Mononuclear cell (primary cell): ENCODE data around the gene CCDC196. TPM values are rescaled to one million over a fixed set of nuclear protein-coding genes. Genes with fewer than 3 reads are reported as not detected.
"Not testable (repeated sequence)": the region's sequence is repeated elsewhere in the genome, so short reads cannot be mapped to it uniquely, and the experiment has no call there.

ENCODE experiments used
- H3K27me3 ChIP-seq: 2 replicates; pipeline ENCODE4 v1.6.0; 2011; ENCODE audit warnings: low read length, control low read depth; ENCODE audit not compliant: insufficient read depth
- H3K4me1 ChIP-seq: 2 replicates; pipeline ENCODE4 v1.5.1; 2011; ENCODE audit warnings: mild to moderate bottlenecking, low read length, control low read depth; ENCODE audit not compliant: insufficient read depth
- H3K4me3 ChIP-seq: 2 replicates; pipeline ENCODE4 v1.5.1; 2011; ENCODE audit warnings: mild to moderate bottlenecking, low read length, moderate library complexity
- H3K9me3 ChIP-seq: 2 replicates; pipeline ENCODE4 v1.5.1; 2011; ENCODE audit warnings: low read depth, mild to moderate bottlenecking, control low read depth, low read length
- total RNA-seq: library from RNA; depleted of rRNA; stranded (reverse); fragments of >200 nt; gene quantifications from one replicate; pipeline ENCODE4 v1.2.3, GENCODE V29; 2012

CCDC196 gene
- total RNA-seq, 1 donor: not detected

DNA sequence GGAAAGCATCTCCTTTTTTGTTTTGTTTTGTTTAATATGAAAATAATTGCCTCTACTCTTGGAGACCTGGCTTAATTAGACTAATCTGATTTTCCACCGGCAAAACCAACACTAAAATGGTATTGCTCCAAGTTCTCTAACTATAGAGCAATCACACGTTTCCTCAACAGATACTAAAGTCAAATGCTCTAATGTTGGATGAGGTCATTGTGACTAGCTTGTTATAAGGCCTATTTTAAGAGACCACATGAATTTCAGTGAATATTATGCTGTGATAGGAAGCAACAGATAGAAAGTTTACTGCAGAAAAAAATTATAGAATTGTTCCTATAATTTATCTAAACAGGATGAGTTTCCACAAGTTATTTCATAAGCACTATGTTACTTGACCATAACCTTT lies 3.3 kb upstream of the CCDC196 start:
- Histone ChIP-seq H3K4me1 (no peaks in the 10 kb centered on the region), H3K9me3 (no peaks in the 10 kb centered on the region), H3K27me3 (no peaks in the 10 kb centered on the region), H3K4me3 (no peak overlapping the region)

DNA sequence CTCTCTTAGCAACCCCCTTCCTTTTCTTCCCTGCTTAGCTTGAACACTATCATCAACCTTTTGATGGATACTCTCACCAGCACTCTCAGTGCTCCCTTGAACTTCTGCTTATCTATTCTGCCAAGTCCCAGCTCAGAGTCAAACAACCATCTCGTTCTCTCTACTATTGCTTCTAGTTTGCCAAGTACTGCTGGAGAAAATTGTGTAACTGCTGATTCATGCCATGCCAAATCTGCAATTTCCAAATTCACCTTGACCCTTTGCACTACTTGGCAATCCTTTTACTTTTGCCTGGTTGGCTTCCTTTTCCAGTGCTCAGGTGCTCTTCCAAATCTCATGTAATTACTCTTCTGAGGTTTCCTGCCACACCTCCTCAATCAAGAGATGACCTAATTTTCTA lies 2.8 kb upstream of the CCDC196 start:
- H3K4me3 ChIP-seq: no peak overlapping the region
- H3K9me3 ChIP-seq: no peaks in the 10 kb centered on the region
- no peaks in the 10 kb centered on the region for H3K27me3 ChIP-seq
- H3K4me1 ChIP-seq: no peaks in the 10 kb centered on the region

DNA sequence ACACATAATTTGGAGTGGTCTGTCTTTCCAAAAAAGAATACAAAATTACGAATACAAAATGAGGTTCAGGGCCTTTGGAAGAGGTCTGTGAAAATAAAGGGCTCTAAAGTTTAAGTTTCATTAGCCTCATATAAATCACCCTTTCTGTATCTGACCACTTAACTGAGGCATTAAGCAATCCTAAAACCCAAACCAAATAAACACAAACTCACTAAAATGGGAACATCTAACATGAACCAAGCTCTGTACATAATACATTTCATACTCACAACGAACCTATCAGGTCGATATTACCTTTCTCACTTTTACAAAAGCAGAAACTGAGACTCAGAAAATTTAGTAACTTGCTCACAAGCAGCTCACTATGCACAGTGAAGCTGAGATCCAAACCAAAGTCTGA lies 1.1 kb upstream of the CCDC196 start:
- Histone ChIP-seq H3K9me3 (no peaks in the 10 kb centered on the region), H3K4me3 (no peak overlapping the region), H3K27me3 (no peaks in the 10 kb centered on the region), H3K4me1 (no peaks in the 10 kb centered on the region)

DNA sequence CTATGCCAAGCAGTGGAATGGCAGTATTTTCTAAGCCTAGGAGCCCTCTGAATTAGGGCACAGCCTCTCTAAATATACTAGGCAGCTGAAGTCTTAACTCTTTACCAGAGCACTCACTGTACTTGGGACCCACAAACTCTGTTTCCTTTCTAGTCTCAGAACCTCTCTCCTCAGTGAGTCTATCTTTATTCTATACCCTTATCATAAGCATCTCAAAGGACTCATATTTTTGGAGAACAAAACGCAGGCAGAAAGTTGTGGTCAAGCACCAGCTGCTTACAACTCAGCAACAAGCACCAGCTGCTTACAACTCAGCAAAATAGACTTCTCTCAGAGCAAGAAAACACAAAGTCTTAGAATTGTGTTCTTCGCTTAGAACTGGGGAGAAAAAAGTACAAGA lies 993 bp downstream of the CCDC196 start:
- Histone ChIP-seq H3K4me3 (no peak overlapping the region), H3K27me3 (no peaks in the 10 kb centered on the region), H3K4me1 (no peaks in the 10 kb centered on the region), H3K9me3 (no peaks in the 10 kb centered on the region)

DNA sequence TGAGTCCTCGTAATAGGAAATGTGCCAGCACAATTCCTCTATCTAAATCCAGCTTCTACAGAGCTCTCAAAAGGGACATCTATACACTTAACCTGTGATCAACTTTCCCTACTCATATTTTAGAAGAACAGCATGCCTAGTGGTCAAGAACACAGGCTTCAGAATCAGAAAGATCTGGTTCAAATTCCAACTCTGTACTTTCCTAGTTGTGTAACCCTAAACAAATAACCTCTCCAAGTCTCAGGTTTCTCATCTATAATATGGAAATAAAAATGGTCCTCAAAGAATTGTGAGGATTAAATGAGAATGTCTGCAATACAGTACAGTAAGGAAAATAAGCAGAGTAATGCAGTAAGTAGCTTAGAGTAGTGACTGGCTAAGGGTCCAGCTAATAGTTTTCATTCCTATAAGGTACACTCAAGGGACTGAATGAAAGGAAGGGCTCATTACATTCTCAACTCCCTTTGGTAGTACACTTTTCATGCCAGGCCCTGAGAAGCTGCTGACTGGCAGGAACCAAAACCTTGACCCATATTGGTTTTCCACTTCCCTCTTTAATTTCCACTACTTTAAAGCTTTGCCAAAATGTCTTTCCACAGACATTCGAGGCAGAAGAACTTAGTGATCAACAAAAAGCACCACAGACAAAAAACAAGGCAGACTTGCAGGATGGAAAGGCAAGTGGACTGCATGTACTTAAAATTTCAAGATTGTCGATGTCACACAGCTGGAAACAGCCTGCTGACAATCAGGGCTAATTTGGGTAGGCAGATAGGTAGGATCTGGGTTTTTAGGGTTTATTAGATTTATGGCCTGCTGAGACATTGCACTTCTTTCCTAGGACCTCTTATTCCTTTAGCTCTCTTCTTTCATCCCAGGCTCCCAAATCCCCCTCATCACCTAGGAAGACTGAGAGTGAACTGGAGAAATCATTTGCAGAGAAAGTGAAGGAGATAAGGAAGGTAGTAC lies 4.3 kb downstream of the CCDC196 start:
- no peaks in the 10 kb centered on the region for H3K4me1 ChIP-seq
- H3K9me3 ChIP-seq: no peaks in the 10 kb centered on the region
- no peaks in the 10 kb centered on the region for H3K27me3 ChIP-seq
- no peak overlapping the region for H3K4me3 ChIP-seq

DNA sequence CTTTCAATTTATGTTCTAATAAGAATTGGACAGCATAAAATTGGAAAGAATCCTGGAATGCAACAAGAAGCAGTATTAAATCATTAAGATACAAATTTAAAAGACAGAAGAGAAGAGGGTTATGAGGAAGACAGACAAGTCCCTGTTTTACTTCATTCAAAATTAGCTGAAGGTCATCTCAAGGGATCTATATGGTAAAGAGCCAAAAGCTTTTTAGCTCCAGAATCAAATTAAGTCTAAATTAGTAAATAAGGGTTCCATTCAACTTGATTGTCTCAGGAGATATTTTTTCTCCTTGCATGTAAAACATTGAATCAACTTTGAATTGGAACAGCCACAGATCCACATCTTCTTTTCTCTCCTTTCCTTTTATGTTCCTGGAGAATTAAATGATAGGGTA lies 7.6 kb downstream of the CCDC196 start:
- Histone ChIP-seq H3K4me1 (no peaks in the 10 kb centered on the region), H3K9me3 (no peaks in the 10 kb centered on the region), H3K27me3 (no peaks in the 10 kb centered on the region), H3K4me3 (no peak overlapping the region)

DNA sequence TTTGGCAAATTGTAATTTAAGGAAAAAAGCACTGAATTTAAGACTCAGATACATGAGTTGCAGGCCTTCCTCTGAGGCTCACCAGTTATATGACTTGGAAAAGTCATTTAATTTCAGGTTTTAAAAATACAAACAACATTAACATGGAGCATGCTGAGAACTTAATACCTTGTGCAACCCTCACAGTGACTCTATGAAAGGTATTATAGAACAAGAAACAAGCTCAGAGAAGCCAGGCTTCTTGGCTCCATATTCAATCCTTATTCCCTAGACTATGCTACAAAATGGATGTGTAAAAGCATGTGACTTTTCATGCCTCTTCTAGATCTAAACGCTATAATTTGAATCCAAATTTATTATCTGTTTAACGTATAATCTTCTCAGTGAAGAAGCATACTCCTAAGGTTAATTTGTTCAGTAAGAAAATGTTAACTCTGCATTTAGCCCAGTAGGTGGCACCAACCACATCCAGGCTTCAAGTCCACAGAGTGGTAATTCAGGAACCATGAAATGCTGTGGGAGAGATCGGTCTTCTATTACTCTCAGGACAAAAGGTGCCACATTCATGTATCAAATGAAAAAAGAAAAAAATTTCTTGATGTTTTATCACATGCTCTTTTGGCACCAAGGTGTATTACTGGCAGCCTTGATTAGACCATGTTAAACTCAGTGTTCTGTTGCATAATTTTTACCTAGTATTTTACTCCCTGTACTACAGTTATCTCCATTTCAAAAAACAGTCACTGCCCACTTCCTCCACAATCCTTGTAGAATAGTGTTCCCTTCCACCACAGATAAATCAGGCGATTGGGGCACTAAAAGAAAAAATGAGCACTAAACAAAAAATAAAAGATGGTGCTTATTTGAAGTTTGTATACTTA lies 9.3 kb downstream of the CCDC196 start:
- Histone ChIP-seq H3K4me3 (no peak overlapping the region), H3K27me3 (no peaks in the 10 kb centered on the region), H3K9me3 (no peaks in the 10 kb centered on the region), H3K4me1 (no peaks in the 10 kb centered on the region)

DNA sequence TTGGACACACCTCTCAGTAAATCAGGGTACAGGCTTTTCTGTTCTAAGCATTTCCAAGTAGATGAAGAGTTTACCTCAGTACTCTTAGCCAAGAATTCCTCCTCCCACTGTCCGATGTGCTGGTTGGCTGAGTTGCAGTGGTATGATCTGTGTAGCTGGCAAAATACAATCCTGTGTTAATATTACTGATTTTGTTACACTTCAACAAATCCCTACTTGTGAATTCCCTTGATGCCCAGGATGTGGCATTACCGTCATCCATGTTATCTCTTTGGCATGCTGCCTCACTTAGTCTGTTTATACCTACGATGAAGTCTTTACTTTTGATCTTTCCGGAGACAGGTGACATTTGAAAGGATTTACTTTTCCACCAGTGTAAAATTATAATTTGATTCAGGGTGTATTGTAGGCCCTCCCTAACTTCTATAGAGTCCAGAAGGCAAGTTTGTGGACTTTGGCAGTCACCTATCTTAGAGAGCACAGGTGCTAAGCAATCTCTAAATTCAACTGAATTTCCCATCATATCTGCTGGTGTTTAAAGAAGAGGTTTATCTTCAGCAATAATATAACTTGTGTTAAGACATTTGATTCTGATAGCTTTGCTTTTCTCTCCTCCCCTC lies 10.1 kb downstream of the CCDC196 start:
- H3K4me1 ChIP-seq: no peaks in the 10 kb centered on the region
- H3K9me3 ChIP-seq: no peaks in the 10 kb centered on the region
- no peaks in the 10 kb centered on the region for H3K27me3 ChIP-seq
- no peak overlapping the region for H3K4me3 ChIP-seq

DNA sequence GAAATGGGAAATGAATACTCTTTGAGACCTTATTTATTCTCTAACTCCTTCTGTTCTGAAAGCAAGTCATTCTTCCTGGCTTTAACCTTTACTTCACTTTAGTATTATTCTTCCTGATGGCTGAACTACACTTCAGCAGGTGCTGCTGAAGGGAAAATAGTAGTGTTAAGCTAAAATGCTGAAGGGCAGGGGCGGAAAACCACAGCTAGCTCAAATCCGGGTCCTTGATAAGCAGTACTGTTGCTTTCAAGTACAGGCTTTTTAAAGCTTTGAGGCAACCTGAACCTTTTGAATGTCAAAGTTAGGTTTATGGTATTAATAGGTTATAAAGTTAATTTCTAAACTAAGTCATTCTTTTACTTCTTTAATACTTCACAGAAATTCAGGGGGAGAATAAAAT lies 10.7 kb downstream of the CCDC196 start:
- no peaks in the 10 kb centered on the region for H3K27me3 ChIP-seq
- H3K9me3 ChIP-seq: no peaks in the 10 kb centered on the region
- H3K4me3 ChIP-seq: no peak overlapping the region

DNA sequence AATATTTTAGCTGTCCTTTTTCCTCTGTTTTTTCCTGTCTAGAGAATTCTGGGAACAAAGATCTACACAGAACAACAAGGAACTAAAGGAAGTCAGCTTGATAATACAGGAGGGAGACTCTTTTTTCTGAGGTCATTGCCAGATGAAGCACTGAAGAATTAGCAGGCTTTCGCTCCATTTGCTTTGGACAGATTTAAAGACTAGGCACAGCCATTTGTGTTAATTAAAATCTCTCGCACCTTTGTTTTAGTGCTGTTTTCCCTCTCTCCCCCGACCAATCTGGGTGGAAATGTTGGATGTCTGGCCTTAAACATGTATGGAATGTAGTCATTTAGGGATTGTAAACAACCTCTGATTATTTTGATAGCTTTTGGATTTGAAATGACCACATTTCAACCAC lies 12.1 kb downstream of the CCDC196 start:
- Histone ChIP-seq H3K9me3 (no peaks in the 10 kb centered on the region), H3K4me3 (no peak overlapping the region), H3K4me1 (no peaks in the 10 kb centered on the region), H3K27me3 (no peaks in the 10 kb centered on the region)

More for the DNA sequence above, 10.7 kb downstream of the CCDC196 start:
- H3K4me1 ChIP-seq: no peaks in the 10 kb centered on the region

DNA sequence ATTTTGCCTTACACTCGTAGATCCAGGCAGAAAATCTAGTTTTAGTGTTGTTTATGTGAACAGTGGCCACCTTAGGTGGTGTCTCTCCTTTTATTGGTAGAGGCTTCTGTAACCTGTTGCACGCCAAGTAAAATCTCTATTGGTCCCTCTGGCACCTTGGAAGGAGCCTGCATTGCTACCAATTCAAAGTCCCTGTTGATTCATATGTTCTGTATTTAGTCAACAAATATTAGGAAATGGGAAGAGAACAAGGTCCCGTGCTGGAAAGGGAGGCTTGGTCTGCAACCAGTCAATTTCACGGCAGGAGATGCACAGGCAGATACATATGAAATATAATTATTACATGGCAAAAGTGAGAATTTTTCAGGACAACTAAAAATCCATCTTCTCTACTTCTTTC lies 15.4 kb downstream of the CCDC196 start:
- Histone ChIP-seq H3K4me1 (peaks cover under 1% of the 10 kb centered on the region), H3K27me3 (no peaks in the 10 kb centered on the region), H3K9me3 (no peaks in the 10 kb centered on the region), H3K4me3 (no peak overlapping the region)

DNA sequence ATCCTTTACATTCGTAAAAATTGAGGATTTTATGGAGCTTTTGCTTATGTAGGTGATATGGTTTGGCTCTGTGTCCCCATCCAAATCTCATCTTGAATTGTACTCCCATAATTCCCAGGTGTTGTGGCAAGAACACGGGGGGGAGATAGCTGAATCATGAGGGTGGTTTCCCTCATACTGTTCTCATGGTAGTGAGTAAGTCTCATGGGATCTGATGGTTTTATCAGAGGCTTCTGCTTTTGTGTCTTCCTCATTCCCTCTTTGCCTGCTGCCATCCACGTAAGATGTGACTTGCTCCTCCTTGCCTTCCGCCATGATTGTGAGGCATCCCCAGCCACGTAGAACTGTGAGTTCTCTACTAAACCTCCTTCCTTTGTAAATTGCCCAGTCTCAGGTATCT lies 16.7 kb downstream of the CCDC196 start:
- H3K9me3 ChIP-seq, H3K27me3 ChIP-seq, H3K4me3 ChIP-seq, H3K4me1 ChIP-seq: not testable (repeated sequence)

DNA sequence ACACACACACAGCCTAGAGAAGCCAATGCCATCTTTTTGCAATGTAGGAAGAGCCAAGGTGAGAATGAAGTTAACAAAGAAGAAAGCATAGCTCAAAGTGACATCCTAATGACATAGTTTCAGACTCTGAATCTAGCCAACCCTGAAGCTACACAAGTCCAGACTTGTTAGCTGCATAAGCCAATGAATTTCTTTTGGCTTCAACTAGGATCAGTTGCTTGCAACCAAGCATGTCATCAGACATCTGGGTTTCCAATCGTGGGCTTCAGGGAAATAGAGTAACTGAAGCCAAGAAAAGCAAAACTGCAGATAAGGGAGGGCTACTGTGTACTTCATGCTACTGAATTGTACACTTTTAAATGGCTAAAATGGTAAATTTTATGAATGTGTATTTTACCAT lies 17.4 kb downstream of the CCDC196 start:
- no peak overlapping the region for H3K4me3 ChIP-seq
- H3K27me3 ChIP-seq: no peaks in the 10 kb centered on the region
- H3K9me3 ChIP-seq: no peaks in the 10 kb centered on the region
- H3K4me1 ChIP-seq: peaks cover 10% of the 10 kb centered on the region

DNA sequence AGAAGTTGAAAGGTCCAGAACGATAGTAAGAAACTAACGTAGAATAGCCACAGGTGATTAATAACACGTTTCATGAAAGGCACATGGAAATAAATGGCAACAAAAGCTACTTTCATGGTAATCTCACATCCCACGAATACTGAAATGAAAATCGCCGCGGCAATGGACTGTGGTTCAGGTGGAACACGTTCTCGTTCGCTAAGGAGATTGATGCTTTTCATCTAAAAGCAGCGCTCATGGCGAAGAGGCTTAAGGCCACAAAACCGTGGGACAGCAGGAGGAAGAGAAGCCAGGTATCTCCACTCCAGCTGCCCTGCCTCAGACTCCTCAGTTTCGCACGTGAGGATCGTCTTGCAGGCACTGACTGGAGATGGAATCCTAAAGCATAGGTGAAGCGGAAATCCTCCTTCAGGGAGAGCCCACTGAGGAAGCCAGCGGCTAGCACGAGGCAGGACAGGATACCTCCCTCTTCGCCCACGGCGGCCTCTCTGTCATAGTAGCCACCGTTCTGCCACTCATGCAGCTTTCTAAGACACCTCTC lies 21.1 kb downstream of the CCDC196 start:
- H3K4me1 ChIP-seq: peaks cover 21% of the 10 kb centered on the region
- peak overlapping the region; percentile 61 for H3K4me3 ChIP-seq
- no peaks in the 10 kb centered on the region for H3K9me3 ChIP-seq
- peaks cover 11% of the 10 kb centered on the region for H3K27me3 ChIP-seq
